ENCODE data around the gene HOXB5.

Gene HOXB5

GRCh38 chr17:48570325-48571023, 23.1 kb downstream of the HOXB5 start:
- no peak for DNase-seq

- DNase-seq = no peak
Measured at GRCh38 chr17:48569674-48570324, 23.8 kb downstream of the HOXB5 start.

- DNase-seq = no peak
Measured at GRCh38 chr17:48569240-48569582, 24.4 kb downstream of the HOXB5 start.

DNA sequence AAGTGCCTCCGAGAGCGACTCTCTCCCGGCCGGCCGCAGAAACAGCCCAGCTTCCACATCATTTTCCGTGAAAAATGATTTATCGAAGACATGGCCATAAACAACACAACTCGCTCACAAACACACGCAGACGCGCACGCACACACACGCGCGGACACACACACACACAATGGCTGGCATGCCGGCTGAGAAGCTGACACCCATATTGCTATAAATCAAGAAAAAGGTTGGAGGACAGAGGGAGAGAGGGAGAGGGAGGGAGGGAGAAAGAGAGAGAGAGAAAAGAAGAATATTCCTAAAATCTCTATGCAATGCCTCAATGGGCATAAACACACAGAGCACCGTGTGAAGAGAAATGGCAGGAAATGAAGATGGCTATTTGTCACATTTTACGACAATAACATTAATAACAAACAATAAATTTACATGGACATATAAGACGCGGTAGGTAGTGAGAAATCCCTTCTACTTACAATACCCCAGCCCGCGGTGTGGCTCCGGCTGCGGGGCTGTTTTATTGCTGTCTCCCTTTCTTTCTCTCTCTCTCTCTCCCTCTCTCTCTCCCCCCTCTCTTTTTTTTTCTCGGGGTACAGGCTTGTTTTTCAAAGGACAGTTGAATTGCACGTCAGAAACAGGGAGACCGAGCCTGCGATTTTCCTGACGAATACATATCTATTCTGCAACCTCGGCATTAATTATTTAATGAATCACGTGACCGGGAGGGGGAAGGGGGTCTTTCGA, 24.9 kb downstream of the HOXB5 start:
- no peak for DNase-seq

- DNase-seq = no peak
Measured at GRCh38 chr17:48567646-48568354, 25.8 kb downstream of the HOXB5 start.

DNA sequence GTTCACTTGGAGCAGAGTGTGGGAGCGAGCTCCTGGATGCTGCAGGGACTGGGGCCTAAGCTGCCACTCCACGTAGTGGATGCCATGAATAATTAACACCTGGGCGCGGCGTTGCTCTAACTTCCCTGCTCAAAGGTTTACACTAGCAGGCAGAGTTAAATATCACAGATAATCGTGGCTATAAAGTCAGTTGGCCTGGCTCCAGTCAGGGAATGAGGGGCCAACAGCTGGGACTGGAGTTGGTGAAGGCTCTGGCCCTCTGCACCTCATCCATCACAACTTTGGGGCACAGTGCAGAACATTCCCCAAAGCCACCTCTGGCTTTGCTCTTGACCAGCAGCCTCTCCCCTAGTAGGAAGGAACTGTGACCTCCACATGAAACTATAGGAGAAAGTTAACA, 26.4 kb downstream of the HOXB5 start:
- no peak for DNase-seq

- DNase-seq = no peak
Measured at GRCh38 chr17:48566717-48567116, 26.9 kb downstream of the HOXB5 start.

DNA sequence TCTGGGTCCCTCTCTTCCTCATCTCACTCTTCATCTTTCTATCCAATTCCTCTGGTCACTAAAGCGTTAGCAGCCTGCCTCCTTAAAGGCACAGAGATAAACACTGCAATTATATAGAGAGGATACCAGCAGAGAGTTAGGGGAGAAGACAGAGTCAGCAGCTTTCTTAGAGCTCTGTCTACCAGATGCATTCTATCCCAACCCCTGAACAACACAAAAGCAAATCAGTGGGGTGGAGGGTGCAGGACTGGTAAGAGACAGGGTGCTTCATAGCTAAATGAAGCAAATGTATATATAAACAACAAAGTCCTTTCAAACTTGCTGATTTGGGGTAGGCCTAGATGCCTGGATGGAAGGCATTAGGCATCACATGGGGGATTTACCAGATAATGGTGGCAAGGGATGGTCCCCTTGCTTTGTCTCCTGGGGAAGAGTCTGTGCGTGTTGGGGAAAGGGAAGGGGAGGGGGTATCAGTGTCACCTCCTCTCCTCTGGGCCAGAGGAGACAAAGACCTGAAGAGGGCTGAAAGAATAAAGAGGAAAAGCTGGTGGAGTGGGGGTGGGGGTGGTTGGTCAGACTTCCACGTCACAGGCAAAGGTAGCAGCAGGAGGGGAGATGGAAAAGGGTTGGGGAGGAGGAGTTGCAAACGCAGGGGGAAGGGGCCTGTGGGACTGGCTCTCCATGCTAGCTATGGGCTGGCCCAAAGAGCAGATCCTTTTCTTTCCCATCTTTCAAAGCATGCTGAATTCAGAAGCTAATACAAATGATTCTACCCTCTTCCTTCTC, 27.5 kb downstream of the HOXB5 start:
- DNase-seq = no peak

DNA sequence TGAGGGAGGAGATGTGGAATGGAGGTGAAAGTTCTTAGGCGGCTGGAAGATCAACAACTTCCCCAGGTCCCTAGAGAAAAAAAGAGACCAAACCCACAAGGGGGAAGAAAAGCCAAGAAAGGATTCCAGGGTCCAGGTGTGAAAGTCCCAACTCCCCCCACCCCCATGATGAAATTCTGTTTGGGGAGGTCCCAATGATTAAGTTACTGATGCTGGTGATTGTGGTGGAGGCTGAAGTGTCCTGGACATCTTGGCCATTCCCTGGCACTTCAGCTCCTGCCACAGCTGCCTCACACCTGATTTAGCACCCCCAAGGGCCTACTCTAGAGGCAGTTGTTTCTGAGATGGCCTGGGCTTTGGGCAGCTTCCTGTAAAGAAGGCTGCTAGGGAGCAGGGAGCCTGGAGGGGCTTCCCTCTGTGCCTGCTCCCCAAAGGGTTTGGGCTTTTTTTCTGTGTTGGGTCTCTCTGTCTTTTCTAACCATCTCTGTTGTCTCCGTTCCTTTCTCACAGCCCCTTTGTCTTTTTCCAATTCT, 28.5 kb downstream of the HOXB5 start:
- no peak for DNase-seq

DNA sequence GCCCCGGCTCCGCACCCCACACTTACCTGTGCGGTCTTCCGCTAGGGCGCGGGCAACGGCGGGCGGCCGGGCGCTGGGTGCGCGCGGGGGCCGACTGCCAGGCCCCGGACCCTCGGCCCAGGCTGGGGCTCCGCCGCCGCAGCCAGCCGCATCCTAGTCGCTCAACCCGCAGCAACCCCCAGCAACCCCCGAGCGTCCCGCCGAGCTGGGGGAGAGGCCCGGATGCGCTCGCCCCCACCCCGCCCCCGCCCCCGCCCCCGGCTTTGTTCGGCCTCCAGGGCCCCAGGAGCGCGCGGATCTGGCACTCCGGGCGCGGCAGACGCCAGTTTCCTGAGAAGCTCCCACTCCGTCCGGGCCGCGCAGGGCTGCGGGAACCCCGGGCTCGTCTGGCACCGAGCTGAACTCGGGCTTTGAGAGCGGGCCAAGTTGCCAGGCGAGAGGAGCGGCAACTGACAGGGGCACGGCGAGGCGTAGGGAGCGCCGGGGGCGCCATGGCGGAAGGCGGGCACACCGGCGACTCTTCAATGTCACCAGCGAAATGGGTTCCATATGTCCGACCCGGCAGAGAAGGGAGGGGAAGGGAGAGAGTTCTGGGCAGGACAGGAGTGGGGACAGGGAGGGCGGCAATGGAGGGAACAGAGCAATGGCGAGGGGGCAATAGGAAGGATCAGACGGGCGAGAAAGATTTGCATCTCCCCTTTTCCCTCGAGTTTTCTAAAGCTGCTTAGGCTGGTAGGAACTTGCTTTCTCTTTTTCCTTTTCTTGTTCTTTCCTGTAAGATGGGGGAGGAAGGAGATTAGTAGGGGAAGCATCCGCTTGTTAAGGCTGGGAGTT, 29.2 kb downstream of the HOXB5 start:
- no peak for DNase-seq

GRCh38 chr17:48563867-48564187, 29.8 kb downstream of the HOXB5 start:
- DNase-seq = no peak

DNA sequence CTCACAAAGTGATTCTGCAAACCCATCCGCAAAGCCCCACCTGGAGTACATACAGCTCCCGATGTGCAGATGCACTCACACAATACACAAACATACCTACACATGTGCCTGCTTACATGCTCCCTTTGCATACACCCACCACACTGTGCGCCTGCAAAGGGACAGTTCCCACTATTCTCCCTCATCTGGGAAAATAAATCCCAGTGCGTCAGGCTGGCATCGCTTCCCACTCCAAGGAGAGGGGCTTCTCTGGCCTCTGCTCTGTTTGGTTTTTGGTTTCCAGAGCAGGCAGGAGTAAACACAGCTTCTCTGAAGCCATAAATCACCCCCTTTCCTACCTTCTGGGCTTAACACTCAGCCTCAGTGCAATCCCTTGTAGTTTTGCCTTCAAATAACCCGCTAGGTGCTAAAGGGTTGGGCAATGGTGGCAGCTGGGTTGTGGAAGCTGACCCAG, 30.2 kb downstream of the HOXB5 start:
- DNase-seq = no peak

- no peak for DNase-seq
Measured at GRCh38 chr17:48562934-48563333, 30.6 kb downstream of the HOXB5 start.

GRCh38 chr17:48561884-48562810, 31.4 kb downstream of the HOXB5 start:
- DNase-seq = no peak

- no peak for DNase-seq
Measured at GRCh38 chr17:48559840-48560817, 33.5 kb downstream of the HOXB5 start.

DNA sequence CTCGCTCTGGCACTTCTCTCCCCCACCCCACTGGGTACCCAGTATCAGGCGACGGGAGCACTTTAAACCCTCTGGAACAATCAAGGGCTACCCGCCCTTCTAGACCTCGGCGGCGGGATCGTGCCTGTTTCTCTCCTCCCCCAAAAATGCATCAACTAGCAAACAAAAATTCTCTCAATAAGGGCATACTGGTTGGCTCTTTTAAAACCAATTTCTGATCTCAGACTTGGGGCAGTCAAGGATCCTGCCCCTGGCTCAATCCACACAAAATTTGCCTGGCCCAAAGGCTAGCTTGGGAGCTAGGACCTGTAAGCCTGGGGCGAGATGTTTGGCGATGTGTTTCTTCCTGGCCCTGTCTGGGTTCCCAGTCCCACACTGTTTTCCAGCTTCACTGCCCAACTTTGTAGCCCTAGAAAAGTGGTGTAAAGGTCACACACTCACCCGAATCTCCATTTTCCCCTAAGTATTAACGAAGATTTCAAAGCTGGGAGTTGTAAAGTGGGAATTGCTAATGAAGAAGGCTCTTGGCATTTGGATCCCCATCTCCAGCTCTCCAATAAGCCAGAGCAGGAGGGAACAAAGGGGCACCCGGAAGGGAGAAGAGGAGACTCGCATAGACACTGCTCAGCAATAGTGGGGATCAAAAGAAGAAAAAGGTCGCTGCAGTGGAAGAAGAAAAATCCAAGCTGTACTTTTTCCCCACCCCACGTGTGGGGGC, 34.3 kb downstream of the HOXB5 start:
- no peak for DNase-seq

DNA sequence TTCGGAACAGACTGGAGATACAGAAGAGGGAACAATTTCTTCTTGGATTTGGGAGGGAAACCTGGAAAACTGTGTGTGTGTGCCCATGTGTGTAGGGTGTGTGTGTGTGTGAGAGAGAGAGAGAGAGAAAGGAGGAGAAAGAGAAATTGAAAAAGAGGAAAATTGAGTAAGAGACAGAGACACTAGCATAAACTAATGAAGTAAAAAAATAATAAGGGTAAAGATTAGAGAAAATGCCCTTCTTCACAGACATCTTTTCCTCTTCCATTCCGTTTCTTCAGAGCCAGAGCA, 34.8 kb downstream of the HOXB5 start:
- no peak for DNase-seq

DNA sequence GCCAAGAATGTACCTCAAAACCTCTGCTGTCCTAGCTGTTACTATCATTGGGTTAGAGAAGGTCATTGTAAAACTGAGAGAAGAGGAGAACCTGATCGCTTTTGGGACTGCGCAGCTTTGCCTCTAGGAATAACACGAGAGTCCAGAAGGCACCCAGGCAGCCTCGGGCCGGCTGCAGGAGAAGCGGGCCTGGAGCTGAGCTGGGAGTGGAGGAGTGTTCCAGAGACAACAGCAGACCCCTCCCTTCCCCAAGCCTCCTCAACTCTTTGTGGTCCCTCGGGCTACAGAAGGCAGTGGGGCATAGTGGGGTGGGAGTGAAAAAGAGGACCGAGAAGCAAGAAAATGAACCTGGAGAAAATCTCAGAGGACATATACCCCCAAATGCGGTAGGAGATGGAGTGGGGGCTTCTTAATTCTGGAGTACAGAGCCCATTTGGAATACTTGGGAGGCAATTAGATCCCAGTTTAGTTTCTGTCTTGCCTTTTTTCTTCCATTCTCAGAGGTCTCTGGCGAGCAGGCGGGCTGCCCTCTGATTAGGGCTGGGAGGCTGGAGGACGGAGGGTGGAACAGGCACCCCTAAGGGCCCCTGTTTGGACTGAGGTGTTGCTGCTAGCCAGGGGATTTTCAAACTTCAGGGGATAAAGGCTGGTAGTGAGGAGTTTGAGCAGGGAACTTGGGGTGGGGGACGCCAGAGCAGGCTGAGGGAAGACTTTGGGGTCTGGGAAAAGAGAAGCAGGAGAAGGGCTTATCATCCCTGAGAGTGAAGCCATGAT, 35.3 kb downstream of the HOXB5 start:
- no peak for DNase-seq

Data from NCI-H1092 treated with DMSO at 0.1 percent for 48 hours (cell line).